Brain microvascular endothelial cell (primary cell): ENCODE data around the gene PRKG1.

Experiments used
- DNase-seq: peaks from one replicate; pipeline ENCODE4 v3.0.0-alpha.2; 2020
- H3K27ac ChIP-seq: fragments of 250-450 bp; sonication (Bioruptor Pico); 2 replicates; pipeline ENCODE4 v1.5.1; 2020; ENCODE audit warnings: mild to moderate bottlenecking, moderate library complexity
- H3K27me3 ChIP-seq: fragments of 250-450 bp; sonication (Bioruptor Pico); replicated peaks from 2 replicates; pipeline ENCODE4 v1.5.1; 2020; ENCODE audit warnings: mild to moderate bottlenecking
- H3K36me3 ChIP-seq: fragments of 250-450 bp; sonication (Bioruptor Pico); replicated peaks from 2 replicates; pipeline ENCODE4 v1.5.1; 2020; ENCODE audit warnings: mild to moderate bottlenecking
- H3K4me3 ChIP-seq: 2 replicates; pipeline ENCODE4 v1.5.1; 2011; ENCODE audit warnings: low read depth, mild to moderate bottlenecking, control low read depth, low read length, moderate library complexity
- in situ Hi-C: cut with HindIII; loops from 2 replicates; pipeline ENCODE4 v1.10.0; 2017; ENCODE audit warnings: low sequenced_read_pairs, low pct_ligation_motif_present
- TF ChIP-seq, protein P1 (sequence below): IDR thresholded peaks from 2 replicates; pipeline ENCODE4 v1.5.1; 2011; ENCODE audit warnings: low read depth, mild to moderate bottlenecking, moderate library complexity, low read length, control low read depth, inconsistent platforms; ENCODE audit errors: missing control alignments

Gene PRKG1

DNA sequence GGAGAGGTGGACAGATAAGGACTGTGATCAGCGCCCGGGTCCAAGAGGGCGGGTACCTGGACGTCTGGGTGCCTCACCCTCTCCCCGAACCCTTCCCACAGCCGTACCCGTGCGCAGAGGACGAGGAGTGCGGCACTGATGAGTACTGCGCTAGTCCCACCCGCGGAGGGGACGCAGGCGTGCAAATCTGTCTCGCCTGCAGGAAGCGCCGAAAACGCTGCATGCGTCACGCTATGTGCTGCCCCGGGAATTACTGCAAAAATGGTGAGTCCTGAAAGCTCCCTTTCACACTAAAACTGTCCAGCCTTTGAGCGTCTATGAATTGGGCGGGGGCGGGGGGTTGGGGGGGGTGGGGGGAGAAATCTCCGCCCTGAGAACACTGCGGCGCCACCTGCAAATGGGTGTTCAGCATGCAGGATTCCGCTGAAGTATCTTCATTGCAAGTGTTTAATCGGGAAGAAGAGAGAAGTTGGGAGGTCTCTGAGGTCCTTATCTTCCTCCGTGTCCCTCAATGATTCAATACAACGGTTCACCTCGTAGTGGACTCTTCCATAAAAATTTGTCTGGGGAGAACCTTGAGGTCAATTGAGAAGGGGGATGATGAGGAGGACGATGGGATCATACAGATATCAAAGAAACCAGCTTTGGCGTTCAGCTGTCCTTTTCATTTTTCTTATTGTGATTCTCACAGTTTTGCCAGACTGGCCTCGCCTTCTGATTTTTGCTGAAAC lies 1240.7 kb downstream of the PRKG1 start:
- DNase-seq, result peak; percentile 56
- H3K27ac ChIP-seq, result peak overlapping the region; percentile 89
- TF ChIP-seq, protein P1, sequence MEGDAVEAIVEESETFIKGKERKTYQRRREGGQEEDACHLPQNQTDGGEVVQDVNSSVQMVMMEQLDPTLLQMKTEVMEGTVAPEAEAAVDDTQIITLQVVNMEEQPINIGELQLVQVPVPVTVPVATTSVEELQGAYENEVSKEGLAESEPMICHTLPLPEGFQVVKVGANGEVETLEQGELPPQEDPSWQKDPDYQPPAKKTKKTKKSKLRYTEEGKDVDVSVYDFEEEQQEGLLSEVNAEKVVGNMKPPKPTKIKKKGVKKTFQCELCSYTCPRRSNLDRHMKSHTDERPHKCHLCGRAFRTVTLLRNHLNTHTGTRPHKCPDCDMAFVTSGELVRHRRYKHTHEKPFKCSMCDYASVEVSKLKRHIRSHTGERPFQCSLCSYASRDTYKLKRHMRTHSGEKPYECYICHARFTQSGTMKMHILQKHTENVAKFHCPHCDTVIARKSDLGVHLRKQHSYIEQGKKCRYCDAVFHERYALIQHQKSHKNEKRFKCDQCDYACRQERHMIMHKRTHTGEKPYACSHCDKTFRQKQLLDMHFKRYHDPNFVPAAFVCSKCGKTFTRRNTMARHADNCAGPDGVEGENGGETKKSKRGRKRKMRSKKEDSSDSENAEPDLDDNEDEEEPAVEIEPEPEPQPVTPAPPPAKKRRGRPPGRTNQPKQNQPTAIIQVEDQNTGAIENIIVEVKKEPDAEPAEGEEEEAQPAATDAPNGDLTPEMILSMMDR, result no peak
- in situ Hi-C loops, result loop anchor here (25.0 kb wide), 1 partner anchor 247 kb away; no protein-coding TSS in a partner anchor
- peaks cover 3% of the 10 kb centered on the region for H3K36me3 ChIP-seq
- H3K4me3 ChIP-seq, result peak overlapping the region; percentile 81
- no peaks in the 10 kb centered on the region for H3K27me3 ChIP-seq

DNA sequence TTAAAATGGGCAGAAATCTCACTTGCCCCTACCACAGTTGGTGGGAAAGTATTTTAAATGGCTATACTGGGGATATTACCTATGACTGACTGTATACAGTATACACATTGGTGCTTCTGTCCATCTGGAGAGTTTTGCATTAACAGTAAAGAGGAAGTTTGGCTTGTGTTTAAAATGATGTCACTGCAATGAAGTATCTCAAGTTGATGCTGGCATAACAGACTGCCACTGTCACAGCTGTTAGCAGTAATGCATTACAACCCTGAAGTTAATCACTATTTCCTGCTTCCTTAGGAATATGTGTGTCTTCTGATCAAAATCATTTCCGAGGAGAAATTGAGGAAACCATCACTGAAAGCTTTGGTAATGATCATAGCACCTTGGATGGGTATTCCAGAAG lies 1241.7 kb downstream of the PRKG1 start:
- peak overlapping the region; percentile 89 for H3K27ac ChIP-seq
- H3K4me3 ChIP-seq, result peak overlapping the region; percentile 81
- DNase-seq, result peak; percentile 9
- in situ Hi-C loops, result loop anchor here (25.0 kb wide), 1 partner anchor 246 kb away; no protein-coding TSS in a partner anchor
- TF ChIP-seq, protein P1, result no peak
- peaks cover 3% of the 10 kb centered on the region for H3K36me3 ChIP-seq
- no peaks in the 10 kb centered on the region for H3K27me3 ChIP-seq

DNA sequence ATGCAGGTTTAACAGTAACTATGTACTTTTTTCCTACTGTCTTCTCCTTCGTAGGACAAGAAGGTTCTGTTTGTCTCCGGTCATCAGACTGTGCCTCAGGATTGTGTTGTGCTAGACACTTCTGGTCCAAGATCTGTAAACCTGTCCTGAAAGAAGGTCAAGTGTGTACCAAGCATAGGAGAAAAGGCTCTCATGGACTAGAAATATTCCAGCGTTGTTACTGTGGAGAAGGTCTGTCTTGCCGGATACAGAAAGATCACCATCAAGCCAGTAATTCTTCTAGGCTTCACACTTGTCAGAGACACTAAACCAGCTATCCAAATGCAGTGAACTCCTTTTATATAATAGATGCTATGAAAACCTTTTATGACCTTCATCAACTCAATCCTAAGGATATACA lies 1242.2 kb downstream of the PRKG1 start:
- no peak for DNase-seq
- Histone ChIP-seq H3K27ac (peak overlapping the region; percentile 89), H3K36me3 (peaks cover 3% of the 10 kb centered on the region), H3K4me3 (peak overlapping the region; percentile 81), H3K27me3 (no peaks in the 10 kb centered on the region)
- TF ChIP-seq, protein P1, result no peak
- in situ Hi-C loops, result loop anchor here (25.0 kb wide), 1 partner anchor 246 kb away; no protein-coding TSS in a partner anchor

DNA sequence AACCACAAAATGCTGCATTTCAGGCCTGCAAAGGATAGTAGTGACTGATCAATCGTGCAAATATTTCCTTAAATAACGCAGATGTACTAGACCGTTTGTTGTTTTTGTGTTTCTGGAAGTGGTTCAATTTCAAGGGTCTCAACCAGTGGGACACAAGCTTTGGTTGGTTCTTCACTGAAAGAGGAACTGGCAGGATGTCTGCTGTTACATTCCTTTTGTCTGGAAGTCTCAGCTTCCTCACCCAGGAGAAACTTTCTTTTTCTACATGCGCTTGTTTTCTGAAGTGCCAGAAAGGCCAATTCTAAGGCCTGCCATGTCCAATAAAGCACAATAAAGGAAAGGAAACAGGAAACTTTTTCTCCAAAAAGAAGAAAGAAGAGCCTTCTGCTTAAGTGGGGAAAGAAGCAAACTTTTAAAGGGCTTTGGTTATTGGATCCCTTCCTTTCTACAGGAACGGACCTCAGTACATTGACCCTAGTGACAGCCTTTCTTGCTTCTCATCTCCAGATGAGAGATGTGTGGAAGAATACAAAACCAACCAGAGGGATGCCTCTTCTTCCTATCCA lies 1243.9 kb downstream of the PRKG1 start:
- Histone ChIP-seq H3K27me3 (no peaks in the 10 kb centered on the region), H3K36me3 (peaks cover 3% of the 10 kb centered on the region), H3K27ac (peak overlapping the region; percentile 89), H3K4me3 (no peak overlapping the region)
- TF ChIP-seq, protein P1, result no peak
- in situ Hi-C loops, result loop anchor here (25.0 kb wide), 1 partner anchor 244 kb away; no protein-coding TSS in a partner anchor
- peak; percentile 52 for DNase-seq

DNA sequence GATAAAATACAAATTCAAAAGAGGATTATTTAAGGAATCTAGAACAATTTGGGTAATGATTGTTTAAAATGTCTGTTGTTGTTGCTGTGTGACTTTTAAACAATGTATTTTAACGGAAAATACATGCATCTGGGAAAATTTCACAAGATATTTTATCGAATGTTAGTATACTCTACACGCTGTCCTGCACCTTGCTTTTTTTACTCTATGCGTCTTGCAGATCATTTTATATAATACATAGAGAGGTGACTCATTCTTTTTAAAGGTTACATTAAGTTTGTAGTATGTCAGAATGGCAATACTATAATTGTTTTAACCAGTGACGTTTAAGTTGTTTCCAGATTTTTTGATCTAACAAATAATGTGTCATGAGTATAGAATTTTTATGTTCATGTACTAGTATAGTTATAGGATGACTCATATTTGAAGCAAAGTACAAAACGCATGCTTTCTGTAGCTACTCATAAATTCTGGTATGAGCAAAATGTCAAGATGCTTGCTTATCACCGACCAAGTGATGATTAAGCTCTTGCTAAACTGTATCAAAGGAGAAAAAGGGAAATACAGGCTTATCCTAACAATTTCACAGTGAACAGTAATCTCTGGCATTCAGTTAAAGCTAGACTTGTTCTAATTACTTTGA lies 1244.7 kb downstream of the PRKG1 start:
- TF ChIP-seq, protein P1, result no peak
- in situ Hi-C loops, result loop anchor here (25.0 kb wide), 1 partner anchor 243 kb away; no protein-coding TSS in a partner anchor
- Histone ChIP-seq H3K27me3 (no peaks in the 10 kb centered on the region), H3K4me3 (no peak overlapping the region), H3K36me3 (peaks cover 3% of the 10 kb centered on the region), H3K27ac (peak overlapping the region; percentile 89)
- DNase-seq, result peak; percentile 82
